Stimulated activated CD8-positive, alpha-beta memory T cell treated with anti-CD3 and anti-CD28 coated beads, Interleukin-4, amount 100 ng/mL, for 24 hours (primary cell): ENCODE results near the gene TRIM60.
"Not testable (repeated sequence)": the region's sequence is repeated elsewhere in the genome, so short reads cannot be mapped to it uniquely, and the experiment has no call there.

Source experiments
- DNase-seq: peaks from one replicate; pipeline ENCODE4 v3.0.0-alpha.2; 2020; ENCODE audit warnings: low read depth

TRIM60 gene

GRCh38 chr4:165031436-165032211 lies at the start of gene TRIM60:
TSS of gene TRIM60 (plus strand) at chr4:165031999. CDS start at chr4:165040073, 8,074 bp downstream.
- no peak for DNase-seq

- DNase-seq = no peak
Observed at GRCh38 chr4:164989471-164989870, 42.3 kb upstream of the TRIM60 start.

- not testable (repeated sequence) for DNase-seq
Observed at GRCh38 chr4:164990786-164991185, 41.0 kb upstream of the TRIM60 start.

- DNase-seq = not testable (repeated sequence)
Observed at GRCh38 chr4:164996123-164996522, 35.7 kb upstream of the TRIM60 start.

- no peak for DNase-seq
Observed at GRCh38 chr4:164997324-164997723, 34.5 kb upstream of the TRIM60 start.

- DNase-seq = no peak
Observed at GRCh38 chr4:164997941-164998340, 33.9 kb upstream of the TRIM60 start.

- DNase-seq = not testable (repeated sequence)
Observed at GRCh38 chr4:164998526-164999080, 33.2 kb upstream of the TRIM60 start.

GRCh38 chr4:165001957-165002356 lies 29.8 kb upstream of the TRIM60 start:
- not testable (repeated sequence) for DNase-seq

- DNase-seq = no peak
Observed at GRCh38 chr4:165005352-165005925, 26.4 kb upstream of the TRIM60 start.

GRCh38 chr4:165006456-165006855 lies 25.3 kb upstream of the TRIM60 start:
- no peak for DNase-seq

- no peak for DNase-seq
Observed at GRCh38 chr4:165006886-165007285, 24.9 kb upstream of the TRIM60 start.

- DNase-seq = no peak
Observed at GRCh38 chr4:165009493-165010227, 22.1 kb upstream of the TRIM60 start.

GRCh38 chr4:165010487-165010886 lies 21.3 kb upstream of the TRIM60 start:
- DNase-seq = no peak

GRCh38 chr4:165010991-165011390 lies 20.8 kb upstream of the TRIM60 start:
- DNase-seq = no peak

GRCh38 chr4:165011403-165011802 lies 20.4 kb upstream of the TRIM60 start:
- DNase-seq = no peak

- no peak for DNase-seq
Observed at GRCh38 chr4:165013691-165014090, 18.1 kb upstream of the TRIM60 start.

- DNase-seq = no peak
Observed at GRCh38 chr4:165016971-165017370, 14.8 kb upstream of the TRIM60 start.

- DNase-seq = not testable (repeated sequence)
Observed at GRCh38 chr4:165019995-165020394, 11.8 kb upstream of the TRIM60 start.

- not testable (repeated sequence) for DNase-seq
Observed at GRCh38 chr4:165025782-165026181, 6.0 kb upstream of the TRIM60 start.

- DNase-seq = no peak
Observed at GRCh38 chr4:165027762-165028402, 3.9 kb upstream of the TRIM60 start.

- no peak for DNase-seq
Observed at GRCh38 chr4:165048170-165048569, 16.4 kb downstream of the TRIM60 start.

- DNase-seq = no peak
Observed at GRCh38 chr4:165052627-165053026, 20.8 kb downstream of the TRIM60 start.
